CD4-positive, CD25-positive, alpha-beta regulatory T cell (primary cell): ENCODE data around the gene MNAT1. TPM values are rescaled to one million over a fixed set of nuclear protein-coding genes. Genes with fewer than 3 reads are reported as not detected.
A peak's percentile ranks its signal among the peaks of the same experiment; 100 is the strongest.
"Not testable (repeated sequence)": the region's sequence is repeated elsewhere in the genome, so short reads cannot be mapped to it uniquely, and the experiment has no call there.

Source experiments
- ATAC-seq, 2 donors: fragments of 150-1000 bp; cut with Tn5 transposase; one replicate each; pipeline ENCODE4 v1.10.0; 2021; ENCODE audit warnings: low read depth in 2 of 2, moderate number of reproducible peaks in 2 of 2, moderate library complexity in 1 of 2
- DNase-seq, 3 donors: peaks; one replicate each; pipeline versions ENCODE4 v3.0.0 to v3.0.0-alpha.2; 2012 to 2022; ENCODE audit warnings: mixed read lengths in 1 of 3
- H3K27ac ChIP-seq: one replicate; pipeline ENCODE4 v1.7.0; 2013; ENCODE audit warnings: mild to moderate bottlenecking, low read length; ENCODE audit not compliant: insufficient read depth, poor library complexity, severe bottlenecking
- H3K27me3 ChIP-seq: one replicate; pipeline ENCODE4 v1.7.0; 2013; ENCODE audit warnings: low read length; ENCODE audit not compliant: control insufficient read depth, insufficient read depth
- H3K36me3 ChIP-seq: one replicate; pipeline ENCODE4 v1.7.0; 2013; ENCODE audit warnings: mild to moderate bottlenecking, low read length, moderate library complexity; ENCODE audit not compliant: control insufficient read depth, insufficient read depth
- H3K4me1 ChIP-seq: 2 replicates; pipeline ENCODE4 v1.7.0; 2013; ENCODE audit warnings: mild to moderate bottlenecking, low read length; ENCODE audit not compliant: insufficient read depth, control insufficient read depth, poor library complexity, severe bottlenecking
- H3K4me3 ChIP-seq: one replicate; pipeline ENCODE4 v1.7.0; 2013; ENCODE audit warnings: low read depth, mild to moderate bottlenecking, low read length, moderate library complexity
- H3K9me3 ChIP-seq, 2 experiments: 1 replicate in 1 of 2; 2 replicates in 1 of 2; pipeline ENCODE4 v1.7.0; 2013; ENCODE audit warnings: low read length in 2 of 2, mild to moderate bottlenecking in 1 of 2, moderate library complexity in 1 of 2; ENCODE audit not compliant: control insufficient read depth in 2 of 2
- H3K27ac Mint-ChIP-seq, 3 donors: one replicate each; pipeline ENCODE4 v1.8.0; 2020 to 2022; ENCODE audit warnings: mild to moderate bottlenecking in 3 of 3, mixed read lengths in 3 of 3, moderate library complexity in 2 of 3
- H3K27me3 Mint-ChIP-seq: one replicate; pipeline ENCODE4 v1.8.0; 2022; ENCODE audit warnings: mild to moderate bottlenecking, mixed read lengths
- H3K36me3 Mint-ChIP-seq: one replicate; pipeline ENCODE4 v1.8.0; 2020; ENCODE audit warnings: mixed read lengths
- H3K4me1 Mint-ChIP-seq, 4 donors: one replicate each; pipeline ENCODE4 v1.8.0; 2020 to 2022; ENCODE audit warnings: mixed read lengths in 4 of 4, mild to moderate bottlenecking in 1 of 4
- H3K4me3 Mint-ChIP-seq, 4 donors: one replicate each; pipeline ENCODE4 v1.8.0; 2020 to 2022; ENCODE audit warnings: mild to moderate bottlenecking in 4 of 4, mixed read lengths in 4 of 4, moderate library complexity in 3 of 4
- H3K9me3 Mint-ChIP-seq, 7 donors: one replicate each; pipeline ENCODE4 v1.8.0; 2020 to 2022; ENCODE audit warnings: mixed read lengths in 7 of 7, mild to moderate bottlenecking in 3 of 7, moderate library complexity in 2 of 7
- polyA plus RNA-seq, 4 donors: library from polyadenylated mRNA; unstranded; fragments of 300-500 nt; fragmentation: Illumina TruSeq; gene quantifications; one replicate each; pipeline ENCODE4 v1.2.3, GENCODE V29; 2021
- total RNA-seq: library from RNA; stranded (reverse); gene quantifications from one replicate; pipeline ENCODE4 v1.2.3, GENCODE V29; 2022

The MNAT1 gene
- total and polyA plus RNA-seq, 5 donors from 2014 or later: 12.6 to 22.0 (median 15.9) TPM

DNA sequence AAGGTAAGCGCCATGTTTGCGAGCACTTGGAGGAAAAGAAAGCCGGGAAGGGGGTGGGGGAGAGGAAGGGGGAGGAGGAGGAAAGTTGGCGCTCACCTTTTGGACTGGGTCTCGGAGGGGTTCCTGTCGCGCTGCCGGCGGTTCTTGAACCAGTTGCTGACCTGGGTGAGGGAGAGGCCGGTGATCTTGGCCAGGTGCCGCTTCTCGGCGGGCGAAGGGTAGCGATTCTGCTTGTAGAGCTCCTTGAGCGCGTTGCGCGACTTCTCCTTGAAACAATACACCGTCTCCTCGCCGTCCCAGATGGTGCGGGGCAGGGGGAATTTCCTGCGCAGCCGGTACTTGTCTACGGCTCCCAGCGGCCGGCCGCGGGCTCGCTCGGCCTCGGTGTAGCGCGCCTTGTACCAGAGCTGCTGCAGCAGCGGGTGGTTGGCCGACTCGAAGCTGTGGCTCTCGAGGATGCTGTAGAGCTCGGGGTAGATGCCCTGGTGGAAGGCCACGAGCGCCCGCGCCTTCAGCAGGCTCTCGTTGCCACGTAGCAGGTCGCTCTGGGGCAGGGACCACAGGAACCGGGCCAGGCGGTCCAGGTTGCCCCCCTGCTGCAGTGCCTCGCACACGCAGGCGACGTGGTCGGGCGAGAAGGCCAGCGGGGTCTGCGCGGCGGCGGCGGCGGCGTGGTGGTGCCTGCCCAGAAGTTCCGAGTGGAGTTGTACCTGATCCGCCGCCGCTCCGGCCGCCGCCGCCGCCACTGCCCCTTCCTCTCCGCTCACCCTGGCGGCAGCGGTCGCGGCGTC lies 11.2 kb upstream of the MNAT1 start:
- peaks cover 6 to 33% (median 12%) of the 10 kb centered on the region in 4 donors for H3K4me1 Mint-ChIP-seq
- no peaks in the 10 kb centered on the region for H3K36me3 Mint-ChIP-seq
- Histone ChIP-seq H3K27me3 (peaks cover 54% of the 10 kb centered on the region), H3K4me3 (no peak overlapping the region), H3K36me3 (no peaks in the 10 kb centered on the region), H3K27ac (no peak overlapping the region), H3K4me1 (peaks cover 33% of the 10 kb centered on the region), H3K9me3 (no peaks in the 10 kb centered on the region)
- H3K4me3 Mint-ChIP-seq: peak overlapping the region; percentile 71 to 87 (median 80)
- DNase-seq (peak in 2 of 3 donors; percentile 21 to 46), ATAC-seq (peak; percentile 16 to 30)
- H3K27me3 Mint-ChIP-seq: peaks cover 77% of the 10 kb centered on the region
- peaks cover 0 to 7% (median 0%) of the 10 kb centered on the region in 7 donors for H3K9me3 Mint-ChIP-seq
- H3K27ac Mint-ChIP-seq: no peak overlapping the region

- Mint-ChIP-seq H3K4me1 (peaks cover 6 to 33% (median 12%) of the 10 kb centered on the region in 4 donors), H3K36me3 (no peaks in the 10 kb centered on the region), H3K9me3 (peaks cover 0 to 9% (median 2%) of the 10 kb centered on the region in 7 donors), H3K27me3 (peaks cover 77% of the 10 kb centered on the region), H3K27ac (no peak within 1 kb of the TSS), H3K4me3 (peak within 1 kb of the TSS; percentile 71 to 89 (median 84))
- Histone ChIP-seq H3K4me1 (peaks cover 33% of the 10 kb centered on the region), H3K27me3 (peaks cover 50% of the 10 kb centered on the region), H3K9me3 (no peaks in the 10 kb centered on the region), H3K36me3 (no peaks in the 10 kb centered on the region), H3K27ac (no peak within 1 kb of the TSS), H3K4me3 (peak within 1 kb of the TSS; percentile 61)
- DNase-seq (peak in 1 of 3 donors; percentile 20), ATAC-seq (no peak)
Measured at GRCh38 chr14:60723907-60724618, 10.5 kb upstream of the MNAT1 start, which contains the start of gene SIX4. SIX4 (minus strand) TSS chr14:60724351; CDS start chr14:60724074, 277 bp downstream.

- not testable (repeated sequence) for H3K4me3 Mint-ChIP-seq, H3K4me3 ChIP-seq, H3K36me3 ChIP-seq, H3K9me3 ChIP-seq, H3K36me3 Mint-ChIP-seq, H3K27ac ChIP-seq, ATAC-seq, H3K27ac Mint-ChIP-seq, DNase-seq
- peaks cover 63% of the 10 kb centered on the region for H3K27me3 Mint-ChIP-seq
- peaks cover 0 to 11% (median 4%) of the 10 kb centered on the region in 7 donors for H3K9me3 Mint-ChIP-seq
- Histone ChIP-seq H3K27me3 (peaks cover 39% of the 10 kb centered on the region), H3K4me1 (peaks cover 18% of the 10 kb centered on the region)
- H3K4me1 Mint-ChIP-seq: peaks cover 14 to 24% (median 19%) of the 10 kb centered on the region in 4 donors
Measured at GRCh38 chr14:60731291-60731690, 3.3 kb upstream of the MNAT1 start.

GRCh38 chr14:60732840-60733483 lies 1.6 kb upstream of the MNAT1 start:
- peaks cover 14 to 26% (median 21%) of the 10 kb centered on the region in 4 donors for H3K4me1 Mint-ChIP-seq

GRCh38 chr14:60735416-60735815 lies 855 bp downstream of the MNAT1 start:
- Mint-ChIP-seq H3K36me3 (no peaks in the 10 kb centered on the region), H3K27ac (peak overlapping the region; percentile 92 to 98 (median 96)), H3K4me3 (peak overlapping the region; percentile 96 to 100 (median 98)), H3K27me3 (peaks cover 29% of the 10 kb centered on the region), H3K9me3 (peaks cover 0 to 3% (median 0%) of the 10 kb centered on the region in 7 donors), H3K4me1 (peaks cover 23 to 46% (median 31%) of the 10 kb centered on the region in 4 donors)
- Histone ChIP-seq H3K27me3 (peaks cover 10% of the 10 kb centered on the region), H3K4me1 (peaks cover 20% of the 10 kb centered on the region), H3K9me3 (no peaks in the 10 kb centered on the region), H3K27ac (no peak overlapping the region), H3K4me3 (peak overlapping the region; percentile 96), H3K36me3 (no peaks in the 10 kb centered on the region)
- no peak for ATAC-seq
- DNase-seq: peak in 1 of 3 donors; percentile 13

More at GRCh38 chr14:60732840-60733483, 1.6 kb upstream of the MNAT1 start:
- ATAC-seq (no peak), DNase-seq (no peak)
- no peak overlapping the region for H3K4me3 ChIP-seq
- no peak overlapping the region for H3K27ac Mint-ChIP-seq
- H3K4me3 Mint-ChIP-seq: peak overlapping the region in 2 of 4 donors; percentile 48 to 49
- no peaks in the 10 kb centered on the region for H3K36me3 ChIP-seq
- H3K27me3 Mint-ChIP-seq: peaks cover 48% of the 10 kb centered on the region
- H3K4me1 ChIP-seq: peaks cover 20% of the 10 kb centered on the region
- peaks cover 27% of the 10 kb centered on the region for H3K27me3 ChIP-seq
- H3K27ac ChIP-seq: no peak overlapping the region
- H3K9me3 ChIP-seq: no peaks in the 10 kb centered on the region
- no peaks in the 10 kb centered on the region for H3K36me3 Mint-ChIP-seq
- peaks cover 0 to 5% (median 3%) of the 10 kb centered on the region in 7 donors for H3K9me3 Mint-ChIP-seq

DNA sequence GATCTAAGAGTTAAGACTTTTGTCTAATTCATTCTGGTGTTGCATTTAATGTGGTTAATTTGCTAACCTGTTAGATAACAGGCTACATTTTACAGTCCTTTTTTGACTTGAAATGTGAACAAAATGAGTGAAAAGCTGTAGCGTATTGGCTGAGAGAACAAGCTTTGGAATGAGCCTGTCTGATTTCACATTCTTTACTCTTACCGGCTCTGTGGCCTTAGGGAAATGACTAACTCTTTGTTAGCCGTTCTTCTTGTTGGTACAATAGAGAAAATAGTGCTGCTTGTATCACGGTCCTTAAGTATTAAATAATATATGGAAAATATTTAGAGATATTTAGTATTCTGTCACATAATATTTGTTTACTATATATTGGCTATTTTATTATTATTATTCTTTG lies 1.9 kb downstream of the MNAT1 start:
- Histone ChIP-seq H3K9me3 (no peaks in the 10 kb centered on the region), H3K27ac (no peak overlapping the region), H3K4me3 (peak overlapping the region; percentile 16), H3K27me3 (peaks cover 10% of the 10 kb centered on the region), H3K36me3 (no peaks in the 10 kb centered on the region), H3K4me1 (peaks cover 20% of the 10 kb centered on the region)
- no peaks in the 10 kb centered on the region for H3K9me3 Mint-ChIP-seq
- H3K4me1 Mint-ChIP-seq: peaks cover 26 to 50% (median 32%) of the 10 kb centered on the region in 4 donors
- H3K4me3 Mint-ChIP-seq: no peak overlapping the region
- no peak for ATAC-seq
- no peak for DNase-seq
- H3K27me3 Mint-ChIP-seq: peaks cover 19% of the 10 kb centered on the region
- H3K36me3 Mint-ChIP-seq: no peaks in the 10 kb centered on the region
- H3K27ac Mint-ChIP-seq: no peak overlapping the region

DNA sequence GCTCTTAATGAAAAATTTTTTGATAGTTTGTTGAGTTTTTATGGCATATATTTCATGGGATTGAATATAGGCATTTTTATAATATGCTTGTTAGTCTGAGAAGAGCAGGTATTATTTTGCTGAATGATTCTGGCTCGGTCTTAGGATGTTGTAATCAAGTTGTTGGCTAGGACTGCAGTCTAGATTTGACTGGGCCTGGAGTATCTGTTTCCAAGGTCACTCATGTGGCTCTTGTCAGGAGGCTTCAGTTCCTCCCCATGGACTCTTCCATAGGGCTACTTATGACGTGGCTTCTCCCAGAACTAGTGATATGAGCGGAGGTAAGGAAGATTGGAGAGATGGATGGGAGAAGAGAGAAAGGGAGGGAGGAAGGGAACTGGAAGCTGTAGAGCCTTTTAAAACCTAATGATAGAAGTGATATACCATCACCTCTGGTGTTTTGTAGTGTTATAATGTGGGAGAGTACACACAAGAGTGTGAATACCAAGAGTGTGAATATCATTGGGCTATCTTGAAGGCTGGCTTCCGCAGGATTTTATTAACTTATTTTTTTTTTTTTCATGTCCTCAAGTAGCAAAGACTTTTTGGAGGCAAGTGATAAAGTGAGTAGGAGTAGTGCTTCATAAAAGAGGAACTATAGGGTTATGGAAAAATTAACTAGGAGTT lies 4.4 kb downstream of the MNAT1 start:
- ATAC-seq: no peak
- Histone ChIP-seq H3K36me3 (peaks cover 3% of the 10 kb centered on the region), H3K4me3 (no peak overlapping the region), H3K27me3 (peaks cover 2% of the 10 kb centered on the region), H3K4me1 (peaks cover 20% of the 10 kb centered on the region), H3K27ac (no peak overlapping the region), H3K9me3 (peaks cover 0 to 7% of the 10 kb centered on the region in 2 experiments)
- peaks cover 0 to 13% (median 0%) of the 10 kb centered on the region in 7 donors for H3K9me3 Mint-ChIP-seq
- no peak for DNase-seq
- peaks cover 7% of the 10 kb centered on the region for H3K27me3 Mint-ChIP-seq
- no peak overlapping the region for H3K27ac Mint-ChIP-seq
- peak overlapping the region in 1 of 4 donors; percentile 40 for H3K4me3 Mint-ChIP-seq
- H3K36me3 Mint-ChIP-seq: peaks cover 10% of the 10 kb centered on the region
- peaks cover 25 to 54% (median 32%) of the 10 kb centered on the region in 4 donors for H3K4me1 Mint-ChIP-seq
